H1 (cell line): ENCODE results near the gene ZMYM2. TPM values are rescaled to one million over a fixed set of nuclear protein-coding genes. Genes with fewer than 3 reads are reported as not detected.

ENCODE experiments used
- CTCF ChIA-PET: fragments of 300-600 bp; sonication (Branson Sonifier 250); formaldehyde crosslinking; loops from one replicate; lab custom pipeline; 2021; ENCODE audit not compliant: partially characterized antibody; lab: Charles Lee
- POLR2A ChIA-PET: fragments of 300-600 bp; sonication (Branson Sonifier 250); formaldehyde crosslinking; loops from one replicate; lab custom pipeline; 2021; ENCODE audit warnings: inconsistent platforms; ENCODE audit not compliant: partially characterized antibody; lab: Charles Lee
- DNase-seq, 2 experiments: peaks; one replicate each; pipeline versions ENCODE4 v3.0.0 to v3.0.0-alpha.2; 2010 to 2022; ENCODE audit warnings: low spot score in 2 of 2, low read depth in 1 of 2, mixed read lengths in 1 of 2
- FAIRE-seq: peaks from 2 replicates; lab custom pipeline; 2011; peaks lifted over from hg19 to GRCh38; lab: Jason Lieb, UNC
- H2AFZ ChIP-seq: 2 replicates; pipeline ENCODE4 v1.8.1; 2012; ENCODE audit warnings: low read length, inconsistent platforms
- H2AK5ac ChIP-seq: 2 replicates; pipeline ENCODE4 v1.6.1; 2013; ENCODE audit warnings: low read depth, low read length
- H2BK120ac ChIP-seq: replicated peaks from 2 replicates; pipeline ENCODE3; 2013; ENCODE audit warnings: low read depth, low read length, inconsistent platforms
- H2BK12ac ChIP-seq: 2 replicates; pipeline ENCODE4 v1.6.1; 2013; ENCODE audit warnings: low read depth, low read length
- H2BK15ac ChIP-seq: 2 replicates; pipeline ENCODE4 v1.6.1; 2013; ENCODE audit warnings: low read length
- H2BK20ac ChIP-seq: 2 replicates; pipeline ENCODE4 v1.6.1; 2013; ENCODE audit warnings: low read length
- H2BK5ac ChIP-seq: 2 replicates; pipeline ENCODE4 v1.6.1; 2013; ENCODE audit warnings: low read depth, low read length
- H3K14ac ChIP-seq: 2 replicates; pipeline ENCODE4 v1.6.1; 2013; ENCODE audit warnings: inconsistent platforms; ENCODE audit not compliant: insufficient read length
- H3K18ac ChIP-seq: 2 replicates; pipeline ENCODE4 v1.6.1; 2013; ENCODE audit warnings: low read length; ENCODE audit errors: extremely low read depth
- H3K23ac ChIP-seq: 2 replicates; pipeline ENCODE4 v1.6.1; 2013; ENCODE audit warnings: inconsistent platforms; ENCODE audit not compliant: insufficient read length
- H3K23me2 ChIP-seq: 2 replicates; pipeline ENCODE4 v1.6.1; 2013; ENCODE audit warnings: low read depth, low read length
- H3K27ac ChIP-seq: 2 replicates; pipeline ENCODE4 v1.6.1; 2011; ENCODE audit warnings: low read depth, low read length, inconsistent platforms
- H3K27me3 ChIP-seq, 4 experiments: replicated peaks in 1 of 4; 1 replicate in 1 of 4; 2 replicates in 3 of 4; pipeline versions ENCODE4 v1.6.1 to v1.8.1; 2011 to 2013; ENCODE audit warnings: low read length in 3 of 4, mild to moderate bottlenecking in 3 of 4, inconsistent platforms in 2 of 4, mixed read lengths in 2 of 4, moderate library complexity in 1 of 4; ENCODE audit not compliant: control insufficient read depth in 3 of 4, insufficient read depth in 3 of 4; ENCODE audit errors: extremely low read depth in 1 of 4
- H3K36me3 ChIP-seq, 4 experiments: 2 replicates each; pipeline versions ENCODE4 v1.6.1 to v1.8.1; 2011 to 2013; ENCODE audit warnings: mild to moderate bottlenecking in 4 of 4, low read length in 3 of 4, moderate library complexity in 2 of 4, control low read depth in 1 of 4, inconsistent platforms in 1 of 4; ENCODE audit not compliant: insufficient read depth in 4 of 4, control insufficient read depth in 2 of 4
- H3K4ac ChIP-seq: replicated peaks from 2 replicates; pipeline ENCODE3; 2013; ENCODE audit warnings: low read length, low read depth, mixed read lengths, inconsistent platforms; ENCODE audit not compliant: insufficient read length
- H3K4me1 ChIP-seq, 4 experiments: replicated peaks in 1 of 4; 1 replicate in 1 of 4; 2 replicates in 3 of 4; pipeline versions ENCODE4 v1.6.1 to v1.8.1; 2011 to 2013; ENCODE audit warnings: low read length in 3 of 4, inconsistent platforms in 2 of 4, mixed read lengths in 1 of 4; ENCODE audit not compliant: insufficient read depth in 4 of 4, control insufficient read depth in 3 of 4
- H3K4me2 ChIP-seq, 2 experiments: 2 replicates each; pipeline versions ENCODE4 v1.6.1 to v1.8.1; 2011 to 2013; ENCODE audit warnings: low read depth in 2 of 2, low read length in 2 of 2, control low read depth in 1 of 2, inconsistent platforms in 1 of 2, mild to moderate bottlenecking in 1 of 2; ENCODE audit not compliant: insufficient read depth in 1 of 2
- H3K4me3 ChIP-seq, 4 experiments: fragments of 200-600, 300-600 bp in 1 of 4; sonication (generic), shearing (Covaris generic), sonication (Bioruptor Twin) in 1 of 4; 2 replicates each; pipeline versions ENCODE4 v1.5.1 to v1.8.1; 2011 to 2016; ENCODE audit warnings: low read length in 4 of 4, low read depth in 3 of 4, control low read depth in 2 of 4, inconsistent platforms in 2 of 4, mild to moderate bottlenecking in 2 of 4, mixed read lengths in 1 of 4, moderate library complexity in 1 of 4; ENCODE audit not compliant: insufficient read depth in 2 of 4; ENCODE audit errors: extremely low read depth in 1 of 4
- H3K56ac ChIP-seq: replicated peaks from 2 replicates; pipeline ENCODE3; 2013; ENCODE audit warnings: low read depth, mild to moderate bottlenecking, mixed read lengths, low read length, inconsistent platforms; ENCODE audit not compliant: insufficient read length
- H3K79me1 ChIP-seq: 2 replicates; pipeline ENCODE4 v1.6.1; 2013; ENCODE audit warnings: low read depth, low read length, control low read depth
- H3K79me2 ChIP-seq, 2 experiments: 2 replicates each; pipeline versions ENCODE4 v1.6.1 to v1.8.1; 2012 to 2013; ENCODE audit warnings: low read length in 2 of 2, mild to moderate bottlenecking in 2 of 2, inconsistent platforms in 1 of 2; ENCODE audit not compliant: insufficient read depth in 2 of 2, control insufficient read depth in 1 of 2
- H3K9ac ChIP-seq, 4 experiments: replicated peaks in 1 of 4; 1 replicate in 1 of 4; 2 replicates in 3 of 4; pipeline versions ENCODE4 v1.6.1 to v1.8.1; 2011 to 2013; ENCODE audit warnings: low read depth in 3 of 4, low read length in 3 of 4, control low read depth in 2 of 4, mild to moderate bottlenecking in 2 of 4, moderate library complexity in 2 of 4, inconsistent platforms in 1 of 4; ENCODE audit errors: extremely low read depth in 1 of 4
- H3K9me3 ChIP-seq, 2 experiments: 2 replicates each; pipeline versions ENCODE4 v1.6.1 to v1.8.1; 2012 to 2013; ENCODE audit warnings: mild to moderate bottlenecking in 2 of 2, moderate library complexity in 2 of 2, control low read depth in 1 of 2, inconsistent platforms in 1 of 2, low read depth in 1 of 2, low read length in 1 of 2, mixed read lengths in 1 of 2; ENCODE audit not compliant: insufficient read depth in 2 of 2
- H4K20me1 ChIP-seq, 2 experiments: replicated peaks in 1 of 2; 2 replicates each; pipeline versions ENCODE3 to v1.8.1; 2011 to 2013; ENCODE audit warnings: inconsistent platforms in 2 of 2, low read length in 2 of 2, mild to moderate bottlenecking in 1 of 2; ENCODE audit not compliant: insufficient read depth in 2 of 2, control insufficient read depth in 1 of 2
- H4K5ac ChIP-seq: 2 replicates; pipeline ENCODE4 v1.6.1; 2013; ENCODE audit warnings: low read length, low read depth, mixed read lengths, inconsistent platforms; ENCODE audit not compliant: insufficient read length
- H4K8ac ChIP-seq: 2 replicates; pipeline ENCODE4 v1.8.0; 2013; ENCODE audit warnings: mild to moderate bottlenecking, moderate library complexity, low read length, inconsistent platforms; ENCODE audit not compliant: insufficient read depth; ENCODE audit errors: extremely low read depth
- H4K91ac ChIP-seq: replicated peaks from 2 replicates; pipeline ENCODE3; 2013; ENCODE audit warnings: low read length, mixed read lengths, inconsistent platforms; ENCODE audit not compliant: insufficient read length
- ATF2 ChIP-seq: IDR thresholded peaks from 2 replicates; pipeline ENCODE4 v1.6.1; 2012; ENCODE audit warnings: low read length, inconsistent platforms
- ATF3 ChIP-seq: IDR thresholded peaks from 2 replicates; pipeline ENCODE4 v1.6.1; 2011; ENCODE audit warnings: low read depth, mild to moderate bottlenecking, low read length; ENCODE audit not compliant: insufficient read depth
- CEBPB ChIP-seq: IDR thresholded peaks from 2 replicates; pipeline ENCODE4 v1.6.1; 2012; ENCODE audit warnings: low read depth, low read length
- CREB1 ChIP-seq: IDR thresholded peaks from 2 replicates; pipeline ENCODE4 v1.6.1; 2012; ENCODE audit warnings: inconsistent platforms
- JUND ChIP-seq: IDR thresholded peaks from 2 replicates; pipeline ENCODE4 v1.6.1; 2011; ENCODE audit warnings: mild to moderate bottlenecking, improper control_type of control experiment, low read length
- MAFK ChIP-seq: IDR thresholded peaks from 2 replicates; pipeline ENCODE4 v1.6.1; 2012; ENCODE audit warnings: low read depth, mild to moderate bottlenecking, improper control_type of control experiment, low read length
- MAX ChIP-seq: IDR thresholded peaks from 2 replicates; pipeline ENCODE4 v1.6.1; 2012; ENCODE audit warnings: inconsistent platforms
- RAD21 ChIP-seq, 2 experiments: IDR thresholded peaks in 1 of 2; conservative IDR thresholded peaks in 1 of 2; 2 replicates each; pipeline ENCODE4 v1.6.1; 2011; ENCODE audit warnings: low read depth in 2 of 2, low read length in 2 of 2, improper control_type of control experiment in 1 of 2, inconsistent platforms in 1 of 2, mild to moderate bottlenecking in 1 of 2, moderate library complexity in 1 of 2
- SAP30 ChIP-seq: fragments of 300-600 bp; sonication (generic); IDR thresholded peaks from 2 replicates; pipeline ENCODE4 v1.7.1; 2012; ENCODE audit warnings: low read length, moderate library complexity, mild to moderate bottlenecking, inconsistent platforms; ENCODE audit not compliant: insufficient read depth, insufficient replicate concordance
- SUZ12 ChIP-seq: fragments of 200-600 bp; sonication (generic); IDR thresholded peaks from 2 replicates; pipeline ENCODE4 v1.6.1; 2012; ENCODE audit warnings: mild to moderate bottlenecking, inconsistent platforms, low read length, moderate library complexity, mixed read lengths
- TAF1 ChIP-seq: IDR thresholded peaks from 2 replicates; pipeline ENCODE4 v1.6.1; 2011; ENCODE audit warnings: mild to moderate bottlenecking, low read depth, low read length
- WGBS, 2 experiments: shearing (Covaris generic) in 1 of 2; methylation state at CpG; one replicate each; pipeline versions ENCODE4 v1.1.6 to v1.1.7; 2013 to 2015; ENCODE audit warnings: low lambda C conversion rate in 2 of 2, mixed read lengths in 2 of 2, inconsistent platforms in 1 of 2, low coverage in 1 of 2, missing lambda C conversion rate in 1 of 2; ENCODE audit not compliant: insufficient replicate concordance in 2 of 2, insufficient coverage in 1 of 2, insufficient read length in 1 of 2; ENCODE audit errors: extremely low coverage in 1 of 2, missing lambda C conversion rate in 1 of 2; 5-methylcytosine and 5-hydroxymethylcytosine counted together
- polyA plus RNA-seq, 7 experiments: library from polyadenylated mRNA; depleted of rRNA in 3 of 7; stranded (reverse) in 5 of 7; unstranded in 2 of 7; fragments of >200 nt in 5 of 7; fragments of 200-250 nt in 2 of 7; gene quantifications; 1 replicate in 5 of 7; 2 replicates in 1 of 7; 4 replicates in 1 of 7; pipeline versions ENCODE4 v1.2.1 to v1.2.3, GENCODE V29; 2011 to 2013; ENCODE audit warnings: missing spikeins in 2 of 7, mixed read lengths in 2 of 7
- total RNA-seq: library from RNA; stranded (reverse); fragmentation: NEBNext Ultra II Directional; extraction: Animal tissue kit (Norgen Biotek cat#: 25700); gene quantifications from 2 replicates; pipeline ENCODE4 v1.2.1, GENCODE V29; 2021

ZMYM2 gene
- total and polyA plus RNA-seq, 2 of the 8 experiments (the other 6 are each of a cell fraction or from before 2014, with no cell fraction given), result 41.2 to 159 TPM

GRCh38 chr13:19910336-19911072 lies 48.0 kb upstream of the ZMYM2 start:
- no peak overlapping the region for H3K27ac ChIP-seq
- no peaks in the 10 kb centered on the region for H4K20me1 ChIP-seq
- no peak overlapping the region for H2BK20ac ChIP-seq
- no peaks in the 10 kb centered on the region for H3K4me1 ChIP-seq
- H2BK5ac ChIP-seq, result no peak overlapping the region
- H3K27me3 ChIP-seq, result no peaks in the 10 kb centered on the region
- ChIA-PET POLR2A (no interaction called here), CTCF (no interaction called here)
- H4K8ac ChIP-seq, result no peak overlapping the region
- TF ChIP-seq CREB1 (no peak), TAF1 (no peak), RAD21 (IDR thresholded peaks at IDR 0.05 in 1 of 2, conservative IDR thresholded peaks at IDR 0.05 in 1 of 2; ENCODE audit: low read depth in 2 of 2, low read length in 2 of 2) (no peak), SAP30 (no peak), CEBPB (no peak), MAX (no peak), MAFK (no peak), ATF2 (no peak), ATF3 (no peak), JUND (no peak), SUZ12 (no peak)
- no peaks in the 10 kb centered on the region for H3K79me2 ChIP-seq
- FAIRE-seq (no peak), DNase-seq (no peak)
- no peak overlapping the region for H3K4me3 ChIP-seq
- no peak overlapping the region for H3K9ac ChIP-seq
- H3K23me2 ChIP-seq, result no peaks in the 10 kb centered on the region
- H2BK12ac ChIP-seq, result no peak overlapping the region
- H2BK15ac ChIP-seq, result no peak overlapping the region
- no peak overlapping the region for H3K14ac ChIP-seq
- H3K23ac ChIP-seq, result no peak overlapping the region
- no peak overlapping the region for H3K18ac ChIP-seq
- no peak overlapping the region for H3K56ac ChIP-seq
- no peak overlapping the region for H2BK120ac ChIP-seq
- no peaks in the 10 kb centered on the region for H3K79me1 ChIP-seq
- no peak overlapping the region for H4K91ac ChIP-seq
- H2AFZ ChIP-seq, result no peak overlapping the region
- whole genome bisulfite sequencing, 2 experiments, result 91% methylated on average over 8 of the region's 9 CpGs; no CpG with 5 or more reads in 1 of the 2 experiments
- no peak overlapping the region for H2AK5ac ChIP-seq
- no peaks in the 10 kb centered on the region for H3K36me3 ChIP-seq
- H3K4ac ChIP-seq, result no peak overlapping the region
- no peaks in the 10 kb centered on the region for H3K9me3 ChIP-seq
- no peak overlapping the region for H3K4me2 ChIP-seq
- no peak overlapping the region for H4K5ac ChIP-seq
